B cell (primary cell): ENCODE measurements around the gene MICA. TPM values are rescaled to one million over a fixed set of nuclear protein-coding genes. Genes with fewer than 3 reads are reported as not detected.
A peak's percentile ranks its signal among the peaks of the same experiment; 100 is the strongest.

ENCODE experiments used
- ATAC-seq: fragments of 200-7000 bp; cut with Tn5 transposase; one replicate; pipeline ENCODE4 v1.10.0; 2021; ENCODE audit warnings: low read depth, mild to moderate bottlenecking, moderate number of reproducible peaks, moderate library complexity
- CTCF ChIA-PET: fragments of 350-600 bp; sonication (Branson Sonifier 250); formaldehyde crosslinking; loops from one replicate; lab custom pipeline; 2021; ENCODE audit warnings: antibody characterized with exemption, inconsistent platforms; lab: Charles Lee
- POLR2A ChIA-PET: fragments of 350-600 bp; sonication (Branson Sonifier 250); formaldehyde crosslinking; loops from one replicate; lab custom pipeline; 2021; ENCODE audit warnings: antibody characterized with exemption; lab: Charles Lee
- DNase-seq: peaks from one replicate; pipeline ENCODE4 v3.0.0; 2013
- H2AFZ ChIP-seq: 2 replicates; pipeline ENCODE4 v1.6.1; 2012; ENCODE audit warnings: mild to moderate bottlenecking, low read depth, low read length; ENCODE audit not compliant: insufficient read depth, poor library complexity, severe bottlenecking
- H3K27ac ChIP-seq, 2 donors: 1 replicate in 1 of 2; 2 replicates in 1 of 2; pipeline ENCODE4 v1.5.1; 2012 to 2013; ENCODE audit warnings: low read length in 2 of 2, mild to moderate bottlenecking in 2 of 2, moderate library complexity in 1 of 2
- H3K27me3 ChIP-seq, 4 experiments: fragments of 200-600 bp in 1 of 4; sonication (generic) in 1 of 4; replicated peaks in 1 of 4; 1 replicate in 2 of 4; 2 replicates in 2 of 4; pipeline versions ENCODE4 v1.6.1 to v1.7.0; 2013 to 2016; ENCODE audit warnings: low read length in 3 of 4, mild to moderate bottlenecking in 2 of 4, mixed read lengths in 1 of 4, moderate library complexity in 1 of 4; ENCODE audit not compliant: insufficient read depth in 4 of 4, control insufficient read depth in 3 of 4; ENCODE audit errors: control extremely low read depth in 1 of 4
- H3K36me3 ChIP-seq, 2 experiments: replicated peaks in 1 of 2; 1 replicate in 1 of 2; 2 replicates in 1 of 2; pipeline versions ENCODE4 v1.6.1 to v1.7.1; 2013; ENCODE audit warnings: low read length in 1 of 2; ENCODE audit not compliant: insufficient read depth in 2 of 2, control insufficient read depth in 1 of 2; ENCODE audit errors: control extremely low read depth in 1 of 2, extremely low read depth in 1 of 2
- H3K4me1 ChIP-seq, 2 donors: fragments of 200-600 bp in 1 of 2; sonication (generic) in 1 of 2; 1 replicate in 1 of 2; 2 replicates in 1 of 2; pipeline versions ENCODE4 v1.5.1 to v1.6.1; 2013 to 2017; ENCODE audit warnings: low read length in 2 of 2; ENCODE audit not compliant: control insufficient read depth in 2 of 2, insufficient read depth in 2 of 2
- H3K4me2 ChIP-seq: replicated peaks from 2 replicates; pipeline ENCODE3; 2012; ENCODE audit warnings: mild to moderate bottlenecking, low read depth, low read length; ENCODE audit not compliant: poor library complexity, severe bottlenecking
- H3K4me3 ChIP-seq, 5 experiments: fragments of 200-600 bp in 1 of 5; sonication (generic) in 1 of 5; 1 replicate in 3 of 5; 2 replicates in 2 of 5; pipeline versions ENCODE4 v1.5.1 to v1.7.0; 2011 to 2016; ENCODE audit warnings: low read length in 4 of 5, mild to moderate bottlenecking in 4 of 5, low read depth in 2 of 5, control low read depth in 1 of 5, moderate library complexity in 1 of 5; ENCODE audit not compliant: insufficient read depth in 1 of 5; ENCODE audit errors: control extremely low read depth in 1 of 5, extremely low read depth in 1 of 5
- H3K79me2 ChIP-seq: fragments of 200-600 bp; sonication (generic); one replicate; pipeline ENCODE4 v1.6.0; 2016; ENCODE audit warnings: low read length; ENCODE audit not compliant: control insufficient read depth, insufficient read depth
- H3K9ac ChIP-seq: fragments of 200-600 bp; sonication (generic); 2 replicates; pipeline ENCODE4 v1.6.1; 2017; ENCODE audit warnings: mild to moderate bottlenecking, low read length, moderate library complexity
- H3K9me3 ChIP-seq, 3 donors: one replicate each; pipeline versions ENCODE4 v1.6.1 to v1.7.1; 2013; ENCODE audit warnings: low read length in 2 of 3; ENCODE audit not compliant: control insufficient read depth in 2 of 3, insufficient read depth in 1 of 3; ENCODE audit errors: control extremely low read depth in 1 of 3
- H4K20me1 ChIP-seq: 2 replicates; pipeline ENCODE4 v1.6.0; 2012; ENCODE audit warnings: mild to moderate bottlenecking, low read length; ENCODE audit not compliant: insufficient read depth, control insufficient read depth, poor library complexity, severe bottlenecking
- H3K27ac Mint-ChIP-seq: one replicate; pipeline ENCODE4 v1.8.0; 2021; ENCODE audit warnings: mixed read lengths
- H3K27me3 Mint-ChIP-seq: one replicate; pipeline ENCODE4 v1.8.0; 2021; ENCODE audit warnings: mixed read lengths
- H3K4me1 Mint-ChIP-seq: one replicate; pipeline ENCODE4 v1.8.0; 2021; ENCODE audit warnings: mixed read lengths
- H3K4me3 Mint-ChIP-seq: one replicate; pipeline ENCODE4 v1.8.0; 2021; ENCODE audit warnings: mixed read lengths
- H3K9me3 Mint-ChIP-seq: one replicate; pipeline ENCODE4 v1.8.0; 2022; ENCODE audit warnings: mixed read lengths; ENCODE audit not compliant: insufficient read depth
- EZH2 ChIP-seq: IDR thresholded peaks from 2 replicates; pipeline ENCODE4 v1.6.1; 2012; ENCODE audit warnings: borderline replicate concordance, low read depth, mild to moderate bottlenecking, moderate library complexity, low read length; ENCODE audit not compliant: insufficient read depth, poor library complexity, severe bottlenecking
- WGBS: methylation state at CpG from one replicate; pipeline ENCODE4 v1.1.5; 2013; ENCODE audit warnings: missing lambda C conversion rate; ENCODE audit not compliant: insufficient coverage; 5-methylcytosine and 5-hydroxymethylcytosine counted together
- intact Hi-C: fragments of 100-400 bp; cut with micrococcal nuclease; formaldehyde crosslinking; loops from one replicate; pipeline ENCODE4 v1.10.0; 2022
- polyA plus RNA-seq: library from polyadenylated mRNA; depleted of rRNA; stranded (reverse); fragments of >200 nt; gene quantifications from 2 replicates; pipeline ENCODE4 v1.2.3, GENCODE V29; 2012
- total RNA-seq, 2 donors: library from RNA; stranded (reverse); fragments of 120-200 nt in 1 of 2; gene quantifications; 1 replicate in 1 of 2; 2 replicates in 1 of 2; pipeline versions ENCODE4 v1.2.3 to v1.2.4, GENCODE V29; 2013 to 2022
- TF ChIP-seq, protein P1 (sequence below): fragments of 200-600 bp; IDR thresholded peaks from one replicate; pipeline ENCODE4 v1.8.0; 2022; ENCODE audit warnings: antibody characterized with exemption, mild to moderate bottlenecking

MICA gene
- total and polyA plus RNA-seq, 2 donors (not counting 1 experiment from before 2014, with no cell fraction given) = 13.9 to 28.5 TPM

DNA sequence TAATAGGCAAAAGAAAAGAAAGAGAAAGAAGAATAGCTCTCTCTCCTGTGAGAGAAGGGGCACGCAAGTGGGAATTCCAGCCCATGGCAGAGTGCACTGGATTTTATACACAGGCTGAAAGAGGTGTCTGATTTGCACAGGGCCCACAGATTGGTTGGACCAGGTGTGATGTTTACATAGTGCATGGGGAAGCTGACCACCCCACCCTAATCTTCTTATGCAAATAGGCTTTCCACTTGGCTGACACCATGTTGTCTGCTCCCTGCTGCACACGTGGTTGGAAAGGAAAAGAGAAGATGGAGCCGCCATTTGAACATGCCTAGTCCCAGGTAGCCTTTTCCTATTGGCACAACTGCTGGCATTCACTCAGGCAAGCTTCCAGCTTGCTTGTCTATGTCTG is 20.2 kb downstream of the MICA start:
- ATAC-seq = peak; percentile 68
- H3K27me3 Mint-ChIP-seq = no peaks in the 10 kb centered on the region
- DNase-seq = peak; percentile 61
- TF ChIP-seq, protein P1, sequence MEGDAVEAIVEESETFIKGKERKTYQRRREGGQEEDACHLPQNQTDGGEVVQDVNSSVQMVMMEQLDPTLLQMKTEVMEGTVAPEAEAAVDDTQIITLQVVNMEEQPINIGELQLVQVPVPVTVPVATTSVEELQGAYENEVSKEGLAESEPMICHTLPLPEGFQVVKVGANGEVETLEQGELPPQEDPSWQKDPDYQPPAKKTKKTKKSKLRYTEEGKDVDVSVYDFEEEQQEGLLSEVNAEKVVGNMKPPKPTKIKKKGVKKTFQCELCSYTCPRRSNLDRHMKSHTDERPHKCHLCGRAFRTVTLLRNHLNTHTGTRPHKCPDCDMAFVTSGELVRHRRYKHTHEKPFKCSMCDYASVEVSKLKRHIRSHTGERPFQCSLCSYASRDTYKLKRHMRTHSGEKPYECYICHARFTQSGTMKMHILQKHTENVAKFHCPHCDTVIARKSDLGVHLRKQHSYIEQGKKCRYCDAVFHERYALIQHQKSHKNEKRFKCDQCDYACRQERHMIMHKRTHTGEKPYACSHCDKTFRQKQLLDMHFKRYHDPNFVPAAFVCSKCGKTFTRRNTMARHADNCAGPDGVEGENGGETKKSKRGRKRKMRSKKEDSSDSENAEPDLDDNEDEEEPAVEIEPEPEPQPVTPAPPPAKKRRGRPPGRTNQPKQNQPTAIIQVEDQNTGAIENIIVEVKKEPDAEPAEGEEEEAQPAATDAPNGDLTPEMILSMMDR = no peak
- no peak for TF ChIP-seq EZH2
- Histone ChIP-seq H2AFZ (no peak overlapping the region), H3K79me2 (no peaks in the 10 kb centered on the region), H3K9ac (no peak overlapping the region), H3K9me3 (no peaks in the 10 kb centered on the region), H4K20me1 (no peaks in the 10 kb centered on the region), H3K36me3 (no peaks in the 10 kb centered on the region), H3K4me1 (peaks cover 18% of the 10 kb centered on the region in 2 donors), H3K27ac (no peak overlapping the region), H3K4me2 (peak overlapping the region; percentile 46), H3K4me3 (no peak overlapping the region), H3K27me3 (no peaks in the 10 kb centered on the region)
- ChIA-PET CTCF (interaction anchor here (0.6 to 1.4 kb wide), 4 partner anchors 16 to 161 kb away, joined by 3 to 4 read pairs (median 3); partner anchors contain the start of gene MICA), POLR2A (interaction anchor here (1.2 kb wide), 1 partner anchor 24 kb away, joined by 3 read pairs; no protein-coding TSS in a partner anchor)
- WGBS = 57% methylated on average over 1 of the region's 3 CpGs
- intact Hi-C loops = loop anchor here (2.0 kb wide), 1 partner anchor 21 kb away; the partner anchor contains the start of gene MICA
- H3K9me3 Mint-ChIP-seq = no peaks in the 10 kb centered on the region
- H3K4me3 Mint-ChIP-seq = peak overlapping the region; percentile 58
- H3K27ac Mint-ChIP-seq = peak overlapping the region; percentile 77
- peaks cover 29% of the 10 kb centered on the region for H3K4me1 Mint-ChIP-seq
